Upper lobe of right lung (tissue), 1 donor: ENCODE measurements around the gene SCGB1A1. TPM values are rescaled to one million over a fixed set of nuclear protein-coding genes. Genes with fewer than 3 reads are reported as not detected.

Source experiments
- ATAC-seq: fragments of 200-7000 bp; cut with Tn5 transposase; one replicate; pipeline ENCODE4 v1.9.1; 2020; ENCODE audit warnings: mild to moderate bottlenecking, moderate library complexity
- DNase-seq: peaks from one replicate; pipeline ENCODE4 v3.0.0-alpha.2; 2020
- H3K27ac ChIP-seq: fragments of 200-600 bp; one replicate; pipeline ENCODE4 v1.8.0; 2022
- H3K27me3 ChIP-seq: fragments of 200-600 bp; one replicate; pipeline ENCODE4 v1.8.0; 2022; ENCODE audit warnings: mild to moderate bottlenecking
- H3K36me3 ChIP-seq: fragments of 200-600 bp; one replicate; pipeline ENCODE4 v1.8.0; 2022
- H3K4me1 ChIP-seq: fragments of 200-600 bp; one replicate; pipeline ENCODE4 v1.8.0; 2022
- H3K4me3 ChIP-seq: fragments of 200-600 bp; one replicate; pipeline ENCODE4 v1.8.0; 2022; ENCODE audit warnings: mild to moderate bottlenecking
- H3K9me3 ChIP-seq: fragments of 200-600 bp; one replicate; pipeline ENCODE4 v1.8.0; 2022
- intact Hi-C: fragments of 100-400 bp; cut with DNase I; formaldehyde crosslinking; loops from one replicate; pipeline ENCODE4 v1.11.0; 2022
- total RNA-seq: library from RNA; stranded (reverse); fragmentation: NEBNext Ultra II Directional; extraction: Animal tissue kit (Norgen Biotek cat#: 25700); gene quantifications from one replicate; pipeline ENCODE4 v1.2.1, GENCODE V29; 2021
- TF ChIP-seq, protein P1 (sequence below): fragments of 200-600 bp; IDR thresholded peaks from one replicate; pipeline ENCODE4 v1.8.0; 2022; ENCODE audit warnings: antibody characterized with exemption
- donor health status: DM: no; HTN: yes; CAD: no; lungs with severe emphysema.

The SCGB1A1 gene
- total RNA-seq, 1 donor from 2014 or later: 5.4 TPM

DNA sequence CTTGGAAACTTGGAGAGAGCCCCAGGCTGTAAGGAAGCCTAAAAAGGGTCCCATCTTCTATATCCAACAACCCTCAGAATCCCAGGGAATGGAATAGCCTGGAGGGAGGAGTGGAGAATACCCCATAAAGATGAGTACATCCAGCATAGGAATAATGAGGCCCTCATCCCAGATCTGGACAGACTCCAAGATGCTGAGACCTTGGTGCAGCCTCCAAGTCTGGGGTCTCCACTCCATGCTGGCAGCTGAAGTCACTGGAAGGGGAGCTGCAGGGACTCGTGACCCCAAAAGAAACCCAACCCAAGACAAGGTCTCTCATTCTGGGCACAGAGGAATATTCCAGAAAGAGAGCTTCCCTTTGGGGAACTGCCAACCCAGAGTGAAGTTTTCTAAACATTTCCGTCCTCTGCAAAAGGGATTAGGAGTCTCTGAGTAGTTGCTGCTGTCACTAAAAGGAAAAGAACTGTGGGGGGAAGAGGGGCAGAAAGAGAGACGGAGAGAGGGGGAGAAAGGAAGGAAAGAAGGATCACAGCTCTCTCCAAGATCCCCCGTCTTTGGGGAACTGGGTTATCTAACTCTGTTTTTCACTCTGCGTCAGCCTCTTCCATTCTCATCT, 589 bp downstream of the SCGB1A1 start:
- Histone ChIP-seq H3K36me3 (no peaks in the 10 kb centered on the region), H3K9me3 (no peaks in the 10 kb centered on the region), H3K4me3 (no peak overlapping the region), H3K27ac (peak overlapping the region; percentile 70), H3K27me3 (no peaks in the 10 kb centered on the region), H3K4me1 (no peaks in the 10 kb centered on the region)
- DNase-seq: no peak
- no peak for ATAC-seq
- TF ChIP-seq, protein P1, sequence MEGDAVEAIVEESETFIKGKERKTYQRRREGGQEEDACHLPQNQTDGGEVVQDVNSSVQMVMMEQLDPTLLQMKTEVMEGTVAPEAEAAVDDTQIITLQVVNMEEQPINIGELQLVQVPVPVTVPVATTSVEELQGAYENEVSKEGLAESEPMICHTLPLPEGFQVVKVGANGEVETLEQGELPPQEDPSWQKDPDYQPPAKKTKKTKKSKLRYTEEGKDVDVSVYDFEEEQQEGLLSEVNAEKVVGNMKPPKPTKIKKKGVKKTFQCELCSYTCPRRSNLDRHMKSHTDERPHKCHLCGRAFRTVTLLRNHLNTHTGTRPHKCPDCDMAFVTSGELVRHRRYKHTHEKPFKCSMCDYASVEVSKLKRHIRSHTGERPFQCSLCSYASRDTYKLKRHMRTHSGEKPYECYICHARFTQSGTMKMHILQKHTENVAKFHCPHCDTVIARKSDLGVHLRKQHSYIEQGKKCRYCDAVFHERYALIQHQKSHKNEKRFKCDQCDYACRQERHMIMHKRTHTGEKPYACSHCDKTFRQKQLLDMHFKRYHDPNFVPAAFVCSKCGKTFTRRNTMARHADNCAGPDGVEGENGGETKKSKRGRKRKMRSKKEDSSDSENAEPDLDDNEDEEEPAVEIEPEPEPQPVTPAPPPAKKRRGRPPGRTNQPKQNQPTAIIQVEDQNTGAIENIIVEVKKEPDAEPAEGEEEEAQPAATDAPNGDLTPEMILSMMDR: no peak
- intact Hi-C loops: no loop called here

DNA sequence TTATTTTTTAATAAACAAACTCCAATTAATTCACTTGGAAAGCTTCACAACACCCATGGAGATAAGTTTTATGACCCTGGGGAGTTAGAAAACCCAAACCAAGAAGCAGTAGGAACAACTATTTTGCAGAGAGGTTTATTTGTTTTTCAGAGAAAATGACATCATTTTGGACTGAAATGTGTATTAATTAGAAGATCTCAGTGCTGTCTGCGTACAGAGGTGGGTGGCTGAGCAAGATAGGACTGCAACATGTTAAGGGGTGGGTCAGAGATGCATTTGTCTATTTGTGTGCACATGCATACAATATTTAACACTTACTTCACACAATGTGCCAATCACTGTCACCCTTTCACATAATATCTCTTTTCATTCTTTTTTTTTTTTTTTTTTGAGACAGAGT, 1.1 kb downstream of the SCGB1A1 start:
- TF ChIP-seq, protein P1: no peak
- Histone ChIP-seq H3K27me3 (no peaks in the 10 kb centered on the region), H3K36me3 (no peaks in the 10 kb centered on the region), H3K4me3 (no peak overlapping the region), H3K4me1 (no peaks in the 10 kb centered on the region), H3K27ac (peak overlapping the region; percentile 70), H3K9me3 (no peaks in the 10 kb centered on the region)
- ATAC-seq: no peak
- intact Hi-C loops: loop anchor here (5.0 to 10.0 kb wide), 2 partner anchors 115 to 147 kb away; no protein-coding TSS in a partner anchor
- DNase-seq: no peak

DNA sequence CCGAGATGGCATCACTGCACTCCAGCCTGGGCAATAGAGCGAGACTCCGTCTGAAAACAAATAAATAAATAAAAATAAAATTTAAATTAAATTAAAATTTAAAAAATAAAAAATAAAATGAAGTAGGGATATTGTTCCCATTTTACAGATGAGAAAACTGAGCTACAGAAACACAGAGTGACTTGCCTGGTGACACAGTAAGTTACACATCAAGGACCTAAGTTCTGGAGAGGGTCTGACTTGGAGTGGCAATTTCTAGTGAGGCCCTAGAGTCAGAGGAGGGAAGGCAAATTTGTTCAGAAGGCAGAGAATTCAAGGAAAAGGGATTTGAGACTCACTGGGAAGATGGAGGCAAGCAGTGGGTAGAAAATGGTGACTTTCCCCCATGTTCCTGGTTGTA, 2.0 kb downstream of the SCGB1A1 start:
- no peak overlapping the region for H3K27ac ChIP-seq
- H3K27me3 ChIP-seq: no peaks in the 10 kb centered on the region
- intact Hi-C loops: loop anchor here (5.0 to 10.0 kb wide), 2 partner anchors 114 to 146 kb away; no protein-coding TSS in a partner anchor
- H3K9me3 ChIP-seq: no peaks in the 10 kb centered on the region
- no peak for DNase-seq
- H3K4me3 ChIP-seq: no peak overlapping the region
- no peaks in the 10 kb centered on the region for H3K4me1 ChIP-seq
- no peaks in the 10 kb centered on the region for H3K36me3 ChIP-seq
- TF ChIP-seq, protein P1: no peak
- ATAC-seq: no peak

DNA sequence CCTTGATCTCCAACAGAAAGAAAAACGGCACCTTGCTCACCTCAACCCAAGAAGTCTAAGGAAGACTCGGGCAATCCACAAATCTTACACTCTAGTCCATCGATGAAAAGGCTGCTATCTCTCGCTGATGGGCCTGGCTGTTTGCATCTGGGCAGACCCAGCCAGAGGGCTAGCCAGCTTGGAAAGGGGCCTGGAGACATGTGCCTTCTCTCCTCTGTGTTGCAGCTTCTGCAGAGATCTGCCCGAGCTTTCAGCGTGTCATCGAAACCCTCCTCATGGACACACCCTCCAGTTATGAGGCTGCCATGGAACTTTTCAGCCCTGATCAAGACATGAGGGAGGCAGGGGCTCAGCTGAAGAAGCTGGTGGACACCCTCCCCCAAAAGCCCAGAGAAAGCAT, 3.2 kb downstream of the SCGB1A1 start:
- intact Hi-C loops: loop anchor here (5.0 to 10.0 kb wide), 2 partner anchors 113 to 145 kb away; no protein-coding TSS in a partner anchor
- Histone ChIP-seq H3K4me1 (no peaks in the 10 kb centered on the region), H3K27ac (no peak overlapping the region), H3K36me3 (no peaks in the 10 kb centered on the region), H3K4me3 (no peak overlapping the region), H3K9me3 (no peaks in the 10 kb centered on the region), H3K27me3 (no peaks in the 10 kb centered on the region)
- DNase-seq (no peak), ATAC-seq (no peak)
- TF ChIP-seq, protein P1: no peak

DNA sequence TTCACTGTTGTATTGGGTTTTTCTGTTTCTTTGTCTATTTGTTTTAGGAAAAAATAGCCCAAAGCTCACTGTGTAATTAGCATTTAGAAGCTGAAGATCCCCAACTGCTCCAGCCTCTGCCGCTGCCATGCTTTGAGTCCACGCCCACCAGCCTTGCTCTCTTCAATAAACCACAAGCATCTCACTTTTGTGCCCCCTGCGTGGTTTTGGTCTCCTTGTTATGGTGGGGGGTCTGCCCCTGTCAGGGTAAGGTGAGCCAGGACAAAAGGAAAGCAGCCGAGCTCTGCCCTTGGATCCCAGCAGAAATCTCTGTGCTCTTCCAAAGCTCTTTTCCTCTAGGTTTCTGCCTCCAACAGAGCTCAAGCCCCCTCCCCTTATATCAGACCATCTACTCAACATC, 4.2 kb downstream of the SCGB1A1 start:
- no peak for ATAC-seq
- H3K4me1 ChIP-seq: no peaks in the 10 kb centered on the region
- TF ChIP-seq, protein P1: no peak
- no peak overlapping the region for H3K4me3 ChIP-seq
- no peak overlapping the region for H3K27ac ChIP-seq
- H3K9me3 ChIP-seq: no peaks in the 10 kb centered on the region
- no peaks in the 10 kb centered on the region for H3K27me3 ChIP-seq
- DNase-seq: no peak
- H3K36me3 ChIP-seq: no peaks in the 10 kb centered on the region
- intact Hi-C loops: loop anchor here (5.0 to 10.0 kb wide), 2 partner anchors 112 to 144 kb away; no protein-coding TSS in a partner anchor
